Stimulated activated CD4-positive, alpha-beta T cell treated with anti-CD3 and anti-CD28 coated beads, TNF-alpha, amount 100 ng/mL, for 4 hours (primary cell): ENCODE results near the gene CAPN15.
"Not testable (repeated sequence)": the region's sequence is repeated elsewhere in the genome, so short reads cannot be mapped to it uniquely, and the experiment has no call there.

Source experiments
- DNase-seq, 3 experiments: peaks; one replicate each; pipeline ENCODE4 v3.0.0-alpha.2; 2020; ENCODE audit warnings: low read depth in 3 of 3

Gene CAPN15

DNA sequence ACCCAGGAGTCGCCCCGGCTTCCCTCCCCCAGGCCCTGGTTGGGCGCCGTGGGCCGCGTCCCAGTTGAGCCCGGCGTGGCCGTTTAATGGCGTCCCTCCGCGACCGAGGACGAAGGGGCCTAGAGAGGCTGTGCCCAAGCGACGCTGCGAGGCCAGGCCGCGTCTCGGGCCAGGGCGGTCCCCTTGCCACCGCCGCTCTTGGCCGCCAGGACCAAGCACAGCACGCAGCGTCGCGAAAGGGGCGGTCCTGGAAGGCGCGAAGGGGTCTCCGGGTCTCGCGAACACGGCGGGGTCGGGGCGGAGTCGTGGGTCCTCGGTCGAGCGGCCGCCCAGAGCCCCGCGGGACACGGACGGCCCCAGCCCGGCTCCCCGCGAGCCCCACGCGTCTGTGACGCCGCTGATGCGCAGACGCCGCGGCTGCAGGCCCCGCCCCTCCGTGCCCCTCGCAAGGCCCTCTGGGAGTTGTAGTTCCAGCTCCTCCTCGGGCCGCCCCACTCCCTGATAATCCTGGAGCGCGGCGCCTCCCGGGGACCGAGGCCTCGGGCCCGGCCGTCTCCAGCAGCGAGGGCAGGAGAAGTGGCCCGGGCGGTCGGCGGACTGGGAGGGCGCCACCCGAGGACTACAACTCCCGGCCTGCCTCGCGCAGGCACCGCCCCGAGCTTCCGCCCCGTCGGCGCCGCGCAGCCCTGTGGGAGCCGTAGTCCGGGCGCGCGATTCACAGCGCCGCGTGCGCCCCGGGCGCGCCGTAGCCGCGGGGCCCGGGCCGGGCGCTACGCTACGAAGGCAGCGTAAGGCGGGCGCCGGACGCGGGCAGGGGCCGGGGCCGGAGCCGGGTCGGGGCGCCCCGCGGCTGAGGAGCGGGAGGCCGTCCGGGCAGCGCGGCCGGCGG lies at the start of gene CAPN15:
CAPN15 (plus strand) TSS at position 698 of the 889 bp plus-strand sequence. CDS start 19,127 bp downstream, outside the sequence.
- DNase-seq: peak; percentile 73 to 87 (median 76)

DNA sequence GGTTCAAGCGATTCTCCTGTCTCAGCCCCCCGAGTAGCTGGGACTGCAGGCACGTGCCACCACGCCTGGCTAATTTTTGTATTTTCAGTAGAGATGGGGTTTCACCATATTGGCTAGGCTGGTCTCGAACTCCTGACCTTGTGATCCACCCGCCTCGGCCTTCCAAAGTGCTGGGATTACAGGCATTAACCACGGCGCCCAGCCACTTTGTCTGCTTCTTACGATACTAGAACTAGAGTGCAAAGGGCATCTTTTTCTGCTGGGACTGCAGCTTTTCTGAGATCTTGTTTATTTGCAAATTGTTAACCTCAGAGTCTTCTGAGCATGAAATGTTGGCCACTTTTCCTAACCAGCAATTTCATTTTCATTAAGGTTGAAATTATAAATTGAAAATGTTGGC lies 49.2 kb upstream of the CAPN15 start:
- DNase-seq: not testable (repeated sequence)

DNA sequence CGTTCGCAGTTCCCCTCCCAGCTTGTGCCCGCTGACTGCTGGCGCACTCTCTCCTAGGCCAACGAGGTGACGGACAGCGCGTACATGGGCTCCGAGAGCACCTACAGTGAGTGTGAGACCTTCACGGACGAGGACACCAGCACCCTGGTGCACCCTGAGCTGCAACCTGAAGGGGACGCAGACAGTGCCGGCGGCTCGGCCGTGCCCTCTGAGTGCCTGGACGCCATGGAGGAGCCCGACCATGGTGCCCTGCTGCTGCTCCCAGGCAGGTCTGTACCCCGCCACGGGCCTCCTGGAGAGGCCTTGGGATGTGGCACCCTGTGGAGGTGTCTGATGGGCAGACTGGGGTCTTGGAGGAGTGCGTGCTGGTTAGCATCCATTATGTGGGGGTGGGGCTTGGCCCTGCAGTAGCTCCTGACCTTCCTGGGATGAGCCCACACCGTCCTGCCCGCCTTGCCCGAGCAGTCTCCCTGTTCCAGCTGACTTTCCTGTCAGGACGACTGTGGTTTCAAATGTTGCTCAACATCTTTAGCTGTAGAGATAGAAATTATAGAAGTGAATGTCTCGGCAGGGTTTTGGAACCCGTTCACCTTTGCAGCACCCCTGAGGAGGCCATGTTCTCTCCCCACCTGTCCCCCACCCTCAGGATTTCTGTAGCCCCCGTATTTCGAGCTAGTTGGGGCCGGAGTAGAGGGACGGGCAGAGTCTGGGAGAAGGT lies 44.9 kb upstream of the CAPN15 start:
- no peak for DNase-seq

DNA sequence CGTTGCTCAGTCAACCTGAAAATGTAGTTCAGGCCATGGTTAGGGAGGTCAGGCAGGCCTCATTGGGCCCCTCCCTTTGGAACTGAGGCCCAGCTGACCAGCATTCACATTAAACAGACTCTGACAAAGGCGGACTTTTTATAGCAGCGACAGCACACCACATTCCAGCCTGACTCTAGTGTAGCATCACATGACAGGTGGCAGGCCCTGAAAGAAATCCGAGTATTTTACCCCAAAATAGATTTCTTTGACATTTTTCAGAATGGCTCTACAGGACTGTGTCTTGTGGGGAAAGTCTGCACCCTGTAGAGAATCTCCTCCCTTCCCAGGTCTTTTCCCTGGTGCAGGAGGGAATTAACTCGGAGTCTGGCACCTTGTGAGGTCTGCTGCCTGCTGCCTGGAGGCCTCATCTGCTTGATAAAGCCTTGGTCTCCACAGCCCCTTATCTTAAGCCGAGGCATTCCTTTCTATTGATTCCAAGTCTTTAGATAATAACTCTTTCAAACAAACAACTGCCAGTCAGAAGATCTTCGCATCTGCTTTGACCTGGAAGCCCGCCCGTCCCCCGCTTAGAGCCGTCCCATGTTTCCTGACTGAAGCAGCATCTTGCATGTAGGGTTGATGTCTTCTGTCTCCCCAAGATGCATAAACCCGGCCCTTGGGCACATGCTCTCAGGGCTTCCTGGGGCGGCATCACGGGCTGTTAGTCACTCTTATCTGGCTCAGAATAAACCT lies 44.0 kb upstream of the CAPN15 start:
- no peak for DNase-seq

DNA sequence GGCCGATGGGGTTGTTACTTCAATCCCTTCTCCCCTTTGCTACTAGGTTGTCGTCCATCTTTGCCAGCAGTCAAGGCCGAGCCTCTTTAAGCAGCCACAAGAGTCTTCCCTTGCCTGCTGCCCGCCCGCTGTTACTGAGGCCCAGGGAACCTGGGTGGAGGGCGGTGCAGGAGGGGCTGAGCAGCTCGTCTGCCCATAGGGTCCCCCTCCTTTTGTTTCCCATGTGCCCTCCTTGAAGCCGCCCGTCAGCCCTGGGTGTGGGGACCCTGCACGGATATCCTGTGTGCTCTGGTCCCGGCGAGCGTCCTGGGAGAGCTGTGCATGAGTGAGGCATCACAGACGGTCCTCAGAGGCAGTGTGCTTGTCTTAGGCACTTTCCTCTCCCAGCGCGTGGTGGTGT lies 37.9 kb upstream of the CAPN15 start:
- DNase-seq: no peak

DNA sequence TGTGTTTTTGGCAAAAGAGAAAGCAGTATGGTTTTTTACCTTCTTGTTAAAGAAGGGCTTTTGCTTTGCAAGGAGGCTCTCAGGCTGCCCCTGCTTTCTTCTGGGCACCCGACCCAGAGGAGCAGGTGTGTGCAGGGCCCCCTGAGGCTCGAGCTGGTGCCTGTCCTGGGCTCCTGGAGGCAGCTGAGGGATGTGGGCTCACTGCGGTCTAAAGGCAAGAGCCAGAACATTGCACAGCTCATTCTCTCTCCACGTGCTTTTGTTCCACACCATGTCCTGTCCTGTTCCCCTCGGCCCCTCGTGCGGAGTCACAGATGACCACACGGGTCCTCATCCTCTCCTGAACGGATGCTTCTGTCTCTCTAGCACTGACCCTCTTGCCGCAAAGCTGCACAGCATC lies 36.7 kb upstream of the CAPN15 start:
- no peak for DNase-seq

DNA sequence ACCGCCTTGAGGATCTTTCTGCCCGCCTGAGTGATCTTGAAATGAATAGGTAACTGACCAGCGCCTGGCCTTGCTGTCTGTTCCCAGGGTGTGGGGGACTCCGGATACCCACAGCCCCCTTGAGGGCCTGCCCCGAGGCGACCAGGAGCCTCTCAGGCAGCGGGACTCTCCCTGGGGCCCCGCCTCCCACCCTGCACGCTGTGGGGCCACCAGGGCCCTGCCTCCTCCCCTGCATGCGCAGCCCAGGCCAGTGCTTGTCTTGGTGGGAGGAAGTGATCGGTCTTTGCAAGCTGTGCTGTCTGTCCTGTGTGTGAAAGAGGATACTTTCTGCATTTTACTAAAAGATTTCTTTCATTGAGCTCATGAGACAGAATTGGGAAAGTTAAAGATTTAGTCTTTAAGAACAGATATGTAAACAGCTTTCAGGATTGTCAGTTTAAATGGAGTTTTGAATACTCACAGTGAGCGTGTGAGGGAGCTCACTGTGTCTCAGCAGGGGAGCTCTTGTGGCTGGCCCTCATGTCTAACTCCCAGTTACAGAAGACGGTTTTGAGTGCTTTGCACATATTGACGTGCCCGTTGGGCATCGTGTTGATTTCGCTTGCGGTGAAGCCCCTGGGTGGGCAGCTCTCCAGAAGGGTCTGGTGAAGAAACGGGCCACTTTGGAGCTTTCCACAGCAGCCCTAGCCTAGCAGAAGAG lies 36.1 kb upstream of the CAPN15 start:
- DNase-seq: no peak

DNA sequence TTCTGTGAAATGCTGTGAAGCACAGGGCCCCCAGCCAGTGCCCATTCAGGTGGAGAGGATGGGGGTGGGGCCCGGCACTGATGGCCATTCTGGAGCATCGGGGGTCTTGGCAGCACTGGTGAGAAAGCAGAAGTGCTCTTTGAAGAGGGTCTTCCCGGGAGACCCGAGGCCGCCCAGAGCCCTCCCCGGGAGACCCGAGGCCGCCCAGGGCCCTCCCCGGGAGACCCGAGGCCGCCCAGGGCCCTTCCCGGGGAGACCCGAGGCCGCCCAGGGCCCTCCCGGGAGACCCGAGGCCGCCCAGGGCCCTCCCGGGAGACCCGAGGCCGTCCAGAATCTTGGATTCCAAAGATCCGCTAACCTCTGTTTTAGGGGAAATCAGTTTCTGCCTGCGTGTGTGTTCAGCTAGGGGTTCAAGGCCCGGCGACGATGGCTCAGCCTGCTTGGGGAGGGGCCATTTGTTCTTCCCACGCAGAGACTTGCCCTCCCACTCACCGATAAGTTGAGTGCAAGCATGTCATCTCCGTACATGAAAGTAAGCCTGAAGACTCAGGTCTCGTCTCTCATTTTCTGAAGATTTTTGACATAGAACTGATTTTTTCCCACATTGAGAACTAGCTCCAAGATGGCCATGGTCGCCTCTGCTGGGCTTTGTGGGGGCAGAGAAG lies 35.2 kb upstream of the CAPN15 start:
- no peak for DNase-seq

DNA sequence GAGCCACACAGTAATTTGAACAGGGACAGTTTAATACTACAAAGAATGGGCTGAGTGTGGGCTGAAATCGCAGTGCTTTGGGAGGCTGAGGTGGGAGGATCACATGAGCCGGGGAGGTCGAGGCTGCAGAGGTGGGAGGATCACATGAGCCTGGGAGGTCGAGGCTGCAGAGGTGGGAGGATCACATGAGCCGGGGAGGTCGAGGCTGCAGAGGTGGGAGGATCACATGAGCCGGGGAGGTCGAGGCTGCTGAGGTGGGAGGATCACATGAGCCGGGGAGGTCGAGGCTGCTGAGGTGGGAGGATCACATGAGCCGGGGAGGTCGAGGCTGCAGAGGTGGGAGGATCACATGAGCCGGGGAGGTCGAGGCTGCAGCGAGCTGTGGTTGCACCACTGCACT lies 32.8 kb upstream of the CAPN15 start:
- DNase-seq: not testable (repeated sequence)

DNA sequence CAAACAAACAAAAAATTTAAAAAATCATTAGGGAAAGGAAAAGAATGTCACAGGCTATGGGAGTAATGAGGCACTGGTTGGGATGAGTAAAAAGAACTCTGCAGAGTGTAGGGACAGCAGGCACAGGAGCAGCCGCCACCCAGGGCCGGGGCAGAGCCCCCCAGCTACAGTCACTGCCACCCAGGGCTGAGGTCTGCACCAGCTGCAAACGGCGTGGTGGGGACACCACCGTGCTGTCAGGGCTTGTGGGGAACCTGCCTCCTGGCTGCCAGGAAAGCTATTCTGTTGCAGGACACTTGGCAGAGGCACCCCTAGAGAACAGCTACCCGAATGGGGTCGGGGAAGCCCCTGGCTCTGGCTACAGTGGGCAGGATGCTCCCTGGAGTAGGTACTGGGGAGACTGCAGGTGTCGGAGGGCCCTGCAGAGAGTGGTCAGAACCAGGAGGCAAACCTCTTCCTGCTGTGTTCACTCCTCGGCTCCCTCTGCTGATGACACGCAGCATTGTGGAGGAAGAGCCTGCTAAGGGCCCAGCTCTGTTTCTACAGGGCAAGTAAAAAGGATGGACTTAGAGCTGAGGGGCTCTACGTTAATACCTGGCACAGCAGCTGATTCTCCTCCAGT lies 32.3 kb upstream of the CAPN15 start:
- DNase-seq: no peak

DNA sequence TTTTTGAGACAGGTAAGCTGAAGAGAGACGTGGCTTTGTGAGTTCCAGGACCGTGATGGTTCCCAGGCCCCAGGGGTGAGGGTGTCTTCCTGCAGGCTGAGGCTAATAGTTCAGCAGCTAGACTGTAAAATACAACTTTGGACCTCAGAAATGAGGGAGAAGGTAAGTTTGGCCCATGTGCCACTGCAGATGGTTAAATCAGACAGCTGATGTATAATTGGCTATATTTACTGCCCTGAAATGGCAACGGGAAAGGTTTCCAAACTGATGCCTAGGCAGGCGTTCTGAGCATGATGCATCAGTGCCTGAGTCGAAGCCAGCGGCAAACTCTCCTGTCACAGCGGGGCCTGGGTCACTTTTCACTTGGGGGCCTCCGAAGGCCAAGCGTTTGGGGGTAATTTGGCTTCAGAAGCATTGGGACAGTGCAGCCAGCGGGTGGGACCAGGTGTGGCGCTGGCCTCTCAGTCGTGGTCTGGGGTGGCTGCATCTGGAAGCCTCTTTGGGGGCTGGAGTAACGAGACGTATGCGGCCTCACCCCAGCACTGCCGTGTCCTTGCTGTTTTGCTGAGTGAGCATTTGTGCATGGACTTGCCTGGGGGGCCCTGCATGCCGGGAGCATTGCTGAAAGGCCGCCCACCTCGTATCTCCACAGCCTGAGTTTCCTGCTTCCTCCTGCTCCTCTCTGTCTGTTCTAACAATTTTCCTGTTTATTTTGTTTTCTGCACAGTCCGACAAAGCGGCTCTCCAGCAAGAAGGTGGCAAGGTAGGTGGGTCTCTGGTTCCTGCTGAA lies 31.2 kb upstream of the CAPN15 start:
- DNase-seq: no peak

DNA sequence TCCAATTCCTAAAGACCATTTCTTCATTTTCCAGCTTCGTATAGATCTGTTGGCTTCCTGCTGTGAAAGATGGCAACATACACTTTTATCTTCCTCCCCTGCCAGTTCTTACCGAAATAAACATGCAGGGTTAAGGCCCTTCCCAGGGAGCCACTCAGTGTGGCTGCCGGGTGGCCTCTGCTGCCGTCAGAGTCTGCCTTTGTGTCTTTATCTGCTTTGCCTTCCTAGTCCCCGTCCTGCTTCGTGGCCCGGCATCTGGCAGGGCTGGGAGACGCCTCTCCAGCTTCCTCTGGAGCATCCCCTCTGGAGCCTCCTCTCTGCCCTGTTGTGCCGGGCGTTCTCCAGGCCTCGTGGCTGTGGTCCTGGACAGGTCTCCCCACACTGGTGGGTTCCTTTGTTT lies 30.3 kb upstream of the CAPN15 start:
- no peak for DNase-seq

DNA sequence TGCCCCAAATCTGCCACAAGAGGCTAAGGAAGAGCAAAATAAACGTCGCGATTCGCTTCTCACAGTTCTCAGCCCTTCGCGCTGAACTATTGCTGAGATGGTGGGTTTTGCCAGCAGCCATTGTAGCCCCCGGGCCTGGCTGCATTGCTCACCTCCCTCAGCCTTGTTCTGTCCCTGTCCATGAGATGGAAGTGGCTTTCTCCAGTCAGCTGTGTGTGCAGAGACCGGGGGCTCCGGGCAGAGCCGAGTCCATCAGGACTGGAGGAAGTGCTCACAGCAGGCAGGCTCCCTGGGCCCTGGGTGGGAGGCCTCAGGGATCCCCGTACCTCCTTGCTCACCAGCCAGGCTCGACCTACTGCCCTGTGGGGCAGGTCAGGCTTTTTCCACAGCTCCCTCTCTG lies 27.6 kb upstream of the CAPN15 start:
- DNase-seq: no peak

DNA sequence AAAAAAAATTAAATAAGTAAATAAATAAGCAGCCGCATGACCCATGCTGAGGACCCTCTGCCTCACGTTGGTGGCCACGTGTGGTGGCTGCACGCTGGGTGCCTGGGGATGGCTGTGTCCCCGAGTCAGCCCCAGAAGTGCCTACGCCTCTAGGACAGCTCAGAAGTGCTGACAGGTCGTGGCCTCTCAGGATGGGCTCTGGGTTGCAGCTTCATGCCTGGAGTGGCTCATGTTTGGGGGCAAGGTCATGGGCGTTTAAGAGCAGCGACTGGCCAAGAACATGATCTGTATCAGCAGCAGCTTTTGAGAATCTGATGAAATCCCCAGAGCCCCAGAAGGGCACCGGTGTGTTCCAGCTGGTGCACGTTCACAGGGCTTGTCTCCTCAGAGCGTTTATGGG lies 26.8 kb upstream of the CAPN15 start:
- no peak for DNase-seq

DNA sequence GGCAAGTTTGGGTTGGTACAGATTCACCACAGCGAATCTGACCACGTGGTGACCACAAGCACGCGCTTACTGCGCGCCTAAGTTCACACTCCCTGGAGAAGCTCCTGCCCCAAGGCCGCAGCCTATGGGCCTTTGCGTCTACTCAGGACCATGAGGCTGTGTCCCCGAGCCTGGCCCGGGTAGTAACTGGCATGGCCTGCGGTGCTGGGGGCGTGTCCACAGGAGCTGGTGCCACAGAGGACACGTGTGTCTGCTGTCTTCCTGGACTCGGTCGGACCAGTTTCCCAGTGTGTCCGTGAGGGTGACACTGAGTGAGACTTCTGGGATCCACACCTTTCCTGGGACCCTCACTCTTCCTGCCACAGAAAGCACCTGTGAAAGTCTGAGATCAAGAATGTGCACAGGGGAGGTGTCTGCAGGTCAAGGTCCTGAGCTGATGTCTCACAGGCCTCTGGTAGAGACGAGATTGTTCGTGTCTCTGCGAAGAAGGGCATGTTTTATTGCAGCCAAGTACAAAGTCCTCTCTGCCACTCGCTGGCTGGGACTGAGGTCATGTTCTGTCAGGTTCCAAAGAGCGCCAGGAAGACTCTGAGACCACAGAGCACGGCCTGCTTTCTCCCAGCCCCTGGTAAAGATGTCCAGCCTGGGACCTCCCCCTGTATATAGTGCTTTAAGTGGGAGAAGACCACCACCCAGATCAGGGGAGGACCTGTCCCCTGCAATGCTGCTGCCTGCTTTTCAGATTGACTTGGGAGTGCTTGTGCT lies 25.2 kb upstream of the CAPN15 start:
- no peak for DNase-seq

DNA sequence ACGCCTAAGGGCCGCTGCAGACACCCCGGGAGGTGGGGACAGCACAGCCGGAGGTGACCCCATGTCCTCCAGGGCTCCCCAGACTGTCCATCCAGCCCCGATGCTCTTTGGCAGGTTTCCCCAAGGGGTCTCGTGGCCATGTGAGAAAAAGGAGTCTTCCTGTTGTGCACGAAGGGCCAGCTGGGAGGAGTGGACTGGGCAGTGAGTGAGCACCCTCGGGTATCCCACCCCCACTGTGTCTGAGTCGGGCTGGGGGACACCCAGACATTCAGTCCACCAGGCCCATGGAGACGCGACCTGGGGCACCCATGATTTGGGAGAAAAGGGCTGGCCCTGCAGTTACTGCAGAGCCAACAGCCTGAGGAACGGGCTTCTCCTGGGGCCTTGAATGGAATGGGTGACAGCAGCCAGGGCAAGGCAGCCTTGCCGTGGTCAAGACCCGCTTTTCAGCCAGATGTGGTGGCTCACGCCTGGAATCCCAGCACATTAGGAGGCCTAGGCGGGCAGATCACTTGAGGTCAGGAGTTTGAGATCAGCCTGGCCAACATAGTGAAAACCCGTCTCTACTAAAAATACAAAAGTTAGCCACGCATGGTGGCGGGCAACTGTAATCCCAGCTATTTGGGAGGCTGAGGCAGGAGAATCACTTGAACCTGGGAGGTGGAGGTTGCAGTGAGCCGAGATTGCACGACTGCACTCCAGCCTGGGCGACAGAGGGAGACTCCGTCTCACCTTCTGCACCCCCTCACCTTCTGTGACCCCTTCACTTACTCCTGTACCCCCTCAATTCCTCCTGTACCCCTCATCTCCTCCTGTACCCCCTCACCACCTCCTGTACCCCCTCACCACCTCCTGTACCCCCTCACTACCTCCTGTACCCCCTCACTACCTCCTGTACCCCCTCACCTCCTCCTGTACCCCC lies 24.1 kb upstream of the CAPN15 start:
- no peak for DNase-seq

DNA sequence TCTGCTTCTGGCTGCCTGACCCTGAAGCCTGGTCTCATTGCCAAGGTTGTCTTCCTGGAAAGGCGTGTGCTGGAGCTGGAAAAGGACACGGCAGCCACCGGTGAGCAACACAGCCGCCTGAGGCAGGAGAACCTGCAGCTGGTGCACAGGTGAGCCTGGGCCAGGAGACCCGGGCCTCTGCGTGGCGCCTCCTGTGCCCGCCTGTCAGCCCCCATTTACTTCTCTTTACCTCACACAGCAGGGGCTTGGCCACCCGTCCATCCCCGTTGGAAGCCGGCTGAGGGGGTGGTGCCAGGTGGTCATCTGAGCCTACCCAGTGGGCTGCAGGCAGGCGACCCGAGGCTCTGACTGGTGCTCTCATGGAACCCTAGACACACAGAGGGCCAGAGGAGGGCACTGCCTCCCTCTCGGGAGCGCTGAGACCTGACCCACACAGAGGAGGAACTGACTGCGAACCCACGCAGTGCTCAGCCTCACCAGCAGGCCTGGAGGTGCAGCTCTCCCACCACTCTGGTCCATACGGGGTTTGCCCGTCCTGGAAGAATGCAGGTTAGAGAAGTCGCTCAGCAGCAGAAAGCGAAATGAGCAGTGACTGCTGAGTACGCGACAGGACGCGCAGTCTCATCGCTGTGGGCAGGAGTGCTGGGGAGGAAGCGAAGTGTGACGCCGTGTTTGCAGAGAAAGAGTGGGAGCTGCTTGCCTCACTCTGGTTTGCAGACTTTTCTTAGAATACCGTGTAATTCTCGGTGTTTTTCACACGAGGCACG lies 21.9 kb upstream of the CAPN15 start:
- DNase-seq: no peak

DNA sequence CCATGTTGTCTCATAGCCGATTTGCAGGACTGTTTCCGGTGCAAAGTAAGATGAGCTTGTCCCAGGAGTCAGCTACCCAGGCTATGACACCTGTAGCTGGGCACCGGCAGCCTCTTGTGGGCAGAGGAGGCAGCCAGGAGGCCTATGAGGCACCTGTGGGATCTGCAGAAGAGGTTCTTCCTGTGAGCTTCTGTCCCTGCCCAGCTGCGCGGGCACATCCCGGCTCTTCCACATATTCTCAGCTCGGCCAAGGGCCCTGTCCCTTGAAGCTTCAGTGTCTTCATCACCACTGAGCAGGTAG lies 21.3 kb upstream of the CAPN15 start:
- no peak for DNase-seq
